EH (cell line): ENCODE results near the gene IL3RA.
"Not testable (repeated sequence)": the region's sequence is repeated elsewhere in the genome, so short reads cannot be mapped to it uniquely, and the experiment has no call there.

Experiments
- DNase-seq: peaks from one replicate; pipeline ENCODE4 v3.0.0-alpha.2; 2015; ENCODE audit warnings: low read depth

IL3RA gene

DNA sequence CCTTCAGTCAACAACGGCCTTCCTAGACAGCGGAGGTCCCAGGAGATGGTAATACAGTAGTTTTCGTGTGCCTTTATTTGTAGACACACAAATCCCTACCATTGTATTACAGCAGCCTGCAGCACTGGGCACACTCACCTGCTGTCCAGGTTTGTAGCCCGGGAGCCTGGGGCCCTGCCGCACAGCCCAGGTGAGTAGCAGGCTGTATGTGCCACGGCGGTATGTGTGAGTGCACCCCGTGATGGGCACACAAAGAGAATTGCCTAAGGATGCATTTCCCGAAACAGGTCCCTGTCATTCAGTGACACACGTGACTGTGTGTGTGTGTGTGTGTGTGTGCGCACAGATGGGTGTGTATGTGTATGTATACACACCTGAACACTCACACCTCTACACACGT lies 63.5 kb downstream of the IL3RA start:
- no peak for DNase-seq

DNA sequence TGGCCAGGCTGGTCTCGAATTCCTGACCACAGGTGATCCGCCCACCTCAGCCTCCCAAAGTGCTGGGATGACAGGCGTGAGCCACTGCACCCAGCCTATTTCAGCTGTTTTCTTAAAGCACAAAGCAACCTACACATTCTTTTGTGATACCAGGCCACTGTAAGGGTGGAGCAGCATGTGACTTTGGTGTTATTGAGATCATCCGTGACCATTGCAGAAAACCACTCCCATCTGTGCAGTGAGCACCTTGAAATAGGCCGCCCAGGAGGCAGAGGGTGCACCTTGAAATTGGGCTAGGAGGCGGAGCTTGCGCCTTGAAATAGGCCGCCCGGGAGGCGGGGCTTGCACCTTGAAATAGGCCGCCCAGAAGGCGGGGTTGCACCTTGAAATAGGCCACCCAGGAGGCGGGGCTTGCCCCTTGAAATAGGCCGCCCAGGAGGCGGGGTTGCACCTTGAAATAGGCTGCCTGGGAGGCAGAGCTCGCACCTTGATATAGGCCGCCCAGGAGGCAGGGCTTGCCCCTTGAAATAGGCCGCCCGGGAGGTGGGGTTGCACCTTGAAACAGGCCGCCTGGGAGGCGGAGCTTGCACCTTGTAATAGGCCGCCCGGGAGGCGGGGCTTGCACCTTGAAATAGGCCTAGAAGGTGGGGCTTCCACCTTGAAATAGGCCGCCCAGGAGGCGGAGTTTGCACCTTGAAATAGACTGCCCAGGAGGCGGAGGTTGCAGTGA lies 64.3 kb downstream of the IL3RA start:
- no peak for DNase-seq

DNA sequence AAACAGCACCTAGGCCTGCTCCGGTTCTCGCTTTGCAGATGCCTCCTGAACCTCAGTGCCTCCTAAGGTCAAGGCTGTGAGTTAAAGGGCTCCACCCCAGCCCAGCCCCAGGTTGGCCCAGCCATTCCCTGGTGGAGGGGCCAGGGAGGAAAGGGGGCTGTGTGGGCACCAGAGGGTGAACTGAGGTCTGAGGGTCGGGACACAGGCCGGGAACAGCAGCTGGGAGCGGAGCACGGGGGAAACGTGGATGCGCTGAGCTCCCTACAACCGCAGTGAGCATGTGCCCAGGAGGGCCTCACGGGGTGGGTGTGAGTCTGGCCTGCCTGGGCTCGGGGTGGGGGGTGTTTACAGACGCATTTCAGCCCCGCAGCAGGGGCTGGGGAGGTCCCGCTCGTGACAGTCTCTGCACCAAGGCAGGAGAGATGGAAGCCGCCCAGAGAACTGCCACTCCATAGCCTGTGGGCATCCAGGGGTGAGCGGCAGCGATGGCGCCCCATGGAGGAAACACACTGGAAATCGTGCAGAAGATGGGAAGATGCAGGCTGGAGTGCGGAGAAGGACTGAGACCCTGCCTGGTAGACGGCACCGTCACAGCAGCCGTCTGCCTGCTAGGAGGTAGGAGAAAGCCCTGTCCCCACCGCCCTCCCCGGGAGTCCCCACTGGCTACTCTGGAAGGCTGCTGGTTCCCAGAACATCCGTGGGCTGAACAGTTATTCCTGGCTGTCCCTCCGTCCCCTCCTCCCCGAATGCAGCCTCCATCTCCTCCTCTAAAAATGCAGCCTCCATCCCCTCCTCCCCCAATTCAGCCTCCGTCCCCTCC lies 65.2 kb downstream of the IL3RA start:
- DNase-seq, result no peak

DNA sequence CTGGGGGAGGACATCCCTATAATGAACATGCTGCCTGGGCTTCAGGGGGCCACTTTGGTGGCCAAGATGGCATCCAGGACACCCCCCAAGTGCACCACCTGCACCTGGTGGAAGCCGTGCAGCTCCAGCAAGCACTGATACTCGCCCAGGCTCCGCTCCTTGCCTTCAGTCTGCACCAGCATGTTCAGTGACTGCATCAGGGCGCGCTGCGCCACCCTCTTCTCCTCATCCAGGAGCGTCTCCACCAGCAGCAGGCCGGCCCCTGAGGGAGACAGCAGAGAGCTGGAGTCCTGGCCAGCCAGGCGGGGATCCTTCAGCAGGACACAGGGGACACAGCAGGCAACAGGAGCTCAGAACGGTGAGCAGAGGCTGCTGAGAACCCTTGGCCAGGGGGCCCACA lies 66.6 kb downstream of the IL3RA start:
- DNase-seq, result no peak

DNA sequence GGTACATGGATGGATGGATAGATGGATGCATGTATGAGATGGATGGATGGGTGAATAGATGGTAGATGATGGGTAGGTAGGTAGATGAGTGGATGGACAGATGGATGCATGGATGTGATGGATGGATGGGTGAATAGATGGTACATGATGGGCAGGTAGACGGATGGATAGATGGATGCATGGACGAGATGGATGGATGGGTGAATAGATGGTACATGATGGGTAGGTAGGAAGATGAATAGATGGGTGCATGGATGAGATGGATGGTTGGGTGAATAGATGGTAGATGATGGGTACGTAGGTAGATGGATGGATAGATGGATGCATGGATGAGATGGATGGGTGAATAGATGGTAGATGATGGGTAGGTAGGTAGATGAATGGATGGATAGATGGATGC lies 67.3 kb downstream of the IL3RA start:
- not testable (repeated sequence) for DNase-seq

DNA sequence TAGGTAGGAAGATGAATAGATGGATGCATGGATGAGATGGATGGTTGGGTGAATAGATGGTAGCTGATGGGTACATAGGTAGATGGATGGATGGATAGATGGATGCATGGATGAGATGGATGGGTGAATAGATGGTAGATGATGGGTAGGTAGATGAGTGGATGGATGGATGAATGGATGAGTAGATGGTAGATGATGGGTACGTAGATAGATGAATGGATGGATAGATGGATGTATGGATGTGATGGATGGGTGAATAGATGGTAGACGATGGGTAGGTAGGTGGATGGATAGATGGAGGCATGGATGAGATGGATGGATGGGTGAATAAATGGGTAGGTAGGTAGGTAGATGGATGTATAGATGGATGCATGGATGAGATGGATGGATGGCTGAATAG lies 69.2 kb downstream of the IL3RA start:
- DNase-seq, result not testable (repeated sequence)

DNA sequence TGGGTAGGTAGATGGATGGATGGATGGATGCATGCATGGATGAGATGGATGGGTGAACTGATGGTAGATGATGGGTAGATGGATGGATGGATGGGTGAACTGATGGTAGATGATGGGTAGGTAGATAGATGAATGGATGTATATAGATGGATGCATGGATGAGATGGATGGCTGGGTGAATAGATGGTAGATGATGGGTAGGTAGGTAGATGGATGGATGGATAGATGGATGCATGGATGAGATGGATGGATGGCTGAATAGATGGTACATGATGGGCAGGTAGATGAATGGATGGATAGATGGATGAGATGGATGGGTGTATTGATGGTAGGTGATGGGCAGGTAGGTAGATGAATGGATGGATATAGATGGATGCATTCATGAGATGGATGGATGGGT lies 70.5 kb downstream of the IL3RA start:
- DNase-seq, result no peak

DNA sequence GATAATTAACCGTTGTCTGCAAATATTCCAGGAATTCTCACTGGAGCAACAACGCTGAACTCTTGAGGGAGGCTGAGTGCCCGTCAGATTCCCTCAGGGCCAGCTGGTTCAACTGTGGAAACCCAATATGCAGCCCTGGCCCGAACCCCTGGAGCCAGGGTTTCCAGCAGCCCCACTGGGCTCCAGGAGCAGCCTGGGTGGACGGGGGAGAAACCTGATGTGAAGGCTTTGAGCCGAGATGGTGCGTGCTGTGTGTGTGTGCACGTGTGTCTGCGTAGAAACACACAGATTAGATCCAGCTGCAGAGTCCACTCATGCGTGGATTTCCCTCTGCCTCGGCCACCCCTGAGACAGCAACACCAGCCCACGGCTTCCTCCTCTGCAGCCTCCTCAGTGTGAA lies 74.7 kb downstream of the IL3RA start:
- DNase-seq, result no peak

DNA sequence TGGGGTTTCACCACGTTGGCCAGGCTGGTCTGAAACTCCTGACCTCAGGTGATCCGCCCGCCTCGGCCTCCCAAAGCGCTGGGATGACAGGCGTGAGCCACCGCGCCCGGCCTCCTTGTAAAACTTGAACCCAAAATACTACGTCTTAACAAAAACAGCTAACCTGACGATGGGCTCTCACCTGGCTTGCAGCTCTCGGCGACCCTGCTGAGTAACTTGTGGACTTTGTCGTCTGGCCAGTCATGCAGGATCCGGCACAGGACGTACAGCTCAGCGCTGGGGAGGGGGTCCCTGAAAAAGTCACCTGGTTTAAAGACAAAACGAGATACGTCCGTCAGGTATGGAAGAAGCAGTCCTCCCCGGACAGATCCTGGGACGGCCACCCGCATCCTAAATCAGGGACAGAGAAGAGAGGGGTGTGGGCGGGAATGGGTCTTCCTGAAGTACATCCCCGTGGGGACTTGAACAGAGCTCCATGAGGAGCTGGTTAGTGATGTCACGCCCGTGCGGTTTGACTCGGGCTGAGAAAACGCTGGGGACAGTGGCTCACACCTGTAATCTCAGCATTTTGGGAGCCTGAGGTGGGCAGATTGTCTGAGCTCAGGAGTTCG lies 76.1 kb downstream of the IL3RA start:
- DNase-seq, result no peak

DNA sequence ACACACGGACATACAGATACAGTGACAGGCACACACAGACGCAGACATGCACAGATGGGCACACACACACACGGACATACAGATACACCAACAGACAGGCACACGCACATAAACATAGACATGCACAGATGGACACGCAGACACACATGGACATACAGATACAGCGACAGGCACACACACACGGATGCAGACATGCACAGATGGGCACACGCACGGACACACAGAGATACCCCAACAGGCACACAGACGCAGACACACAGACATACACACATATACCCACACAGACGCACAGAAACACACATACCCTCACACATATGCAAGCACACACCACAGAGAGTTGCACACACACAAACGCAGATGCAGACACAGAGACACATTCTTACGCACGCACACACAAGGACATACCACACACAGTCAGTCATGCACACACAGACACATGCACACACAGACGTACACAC lies 79.8 kb downstream of the IL3RA start:
- DNase-seq, result no peak

DNA sequence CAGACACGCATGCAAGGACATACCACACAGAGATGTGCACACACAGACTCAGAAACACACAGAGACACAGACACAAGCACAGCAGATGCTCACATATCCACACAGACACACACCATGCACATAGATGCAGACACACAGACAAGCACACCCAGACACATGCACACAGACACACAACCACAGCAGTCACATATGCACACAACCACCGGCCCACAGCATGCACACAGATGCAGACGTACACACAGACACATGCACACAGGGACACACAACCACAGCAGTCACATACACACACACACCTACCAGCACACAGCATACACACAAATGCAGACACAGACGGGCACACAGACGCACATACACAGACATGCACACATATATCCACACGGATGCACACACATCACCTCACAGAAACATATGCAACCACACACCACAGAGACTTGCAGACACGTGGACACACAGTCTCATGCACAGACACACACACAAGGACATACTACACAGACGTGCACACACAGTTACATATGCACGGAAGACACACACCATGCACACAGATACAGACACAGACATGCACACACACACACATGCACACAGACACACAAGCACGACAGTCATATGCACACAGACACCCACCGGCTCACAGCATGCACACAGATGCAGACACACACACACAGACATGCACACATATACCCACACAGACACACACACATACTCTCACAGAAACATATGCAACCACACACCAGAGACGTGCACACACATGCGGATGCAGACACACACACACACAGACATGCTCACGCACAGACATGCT lies 80.6 kb downstream of the IL3RA start:
- DNase-seq, result no peak

DNA sequence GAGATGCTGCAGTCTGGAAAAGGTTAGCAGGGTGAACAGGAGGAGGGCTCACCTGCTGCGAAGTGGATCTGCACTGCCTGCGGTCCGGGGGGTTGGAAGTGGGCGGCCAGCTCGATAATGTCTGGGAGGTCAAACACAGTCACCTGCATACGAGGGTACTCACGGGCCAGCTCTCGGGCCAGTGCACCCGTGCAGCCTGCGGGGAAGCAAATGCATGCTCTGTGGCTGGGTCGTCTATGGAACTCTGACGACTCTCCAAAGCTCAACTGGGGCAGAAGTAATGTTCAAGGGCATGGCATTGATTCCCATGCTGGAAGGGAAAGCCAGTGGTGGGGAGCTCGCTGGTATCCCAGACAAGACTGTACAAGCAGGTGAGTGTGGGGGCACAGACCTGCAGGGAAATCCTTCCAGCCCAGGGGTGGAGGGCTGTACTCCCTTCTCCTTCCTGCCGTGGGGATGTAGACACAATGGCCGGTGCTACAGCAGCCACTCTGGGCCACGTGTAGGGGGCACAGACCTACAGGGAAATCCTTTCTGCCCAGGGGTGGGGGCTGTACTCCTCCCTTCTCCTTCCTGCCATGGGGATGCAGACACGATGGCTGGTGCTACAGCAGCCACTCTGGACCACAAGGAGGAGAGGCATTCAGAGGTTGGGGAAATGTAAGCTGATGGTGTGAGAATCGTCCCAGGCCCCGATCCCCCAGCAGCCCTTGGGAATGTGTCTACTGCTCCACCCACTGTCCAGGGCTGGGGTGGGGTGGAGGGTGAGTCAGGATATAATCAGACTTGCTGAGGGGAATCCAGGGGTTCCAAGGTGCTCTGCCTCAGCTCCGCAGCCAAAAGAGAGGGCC lies 81.6 kb downstream of the IL3RA start:
- DNase-seq, result no peak

DNA sequence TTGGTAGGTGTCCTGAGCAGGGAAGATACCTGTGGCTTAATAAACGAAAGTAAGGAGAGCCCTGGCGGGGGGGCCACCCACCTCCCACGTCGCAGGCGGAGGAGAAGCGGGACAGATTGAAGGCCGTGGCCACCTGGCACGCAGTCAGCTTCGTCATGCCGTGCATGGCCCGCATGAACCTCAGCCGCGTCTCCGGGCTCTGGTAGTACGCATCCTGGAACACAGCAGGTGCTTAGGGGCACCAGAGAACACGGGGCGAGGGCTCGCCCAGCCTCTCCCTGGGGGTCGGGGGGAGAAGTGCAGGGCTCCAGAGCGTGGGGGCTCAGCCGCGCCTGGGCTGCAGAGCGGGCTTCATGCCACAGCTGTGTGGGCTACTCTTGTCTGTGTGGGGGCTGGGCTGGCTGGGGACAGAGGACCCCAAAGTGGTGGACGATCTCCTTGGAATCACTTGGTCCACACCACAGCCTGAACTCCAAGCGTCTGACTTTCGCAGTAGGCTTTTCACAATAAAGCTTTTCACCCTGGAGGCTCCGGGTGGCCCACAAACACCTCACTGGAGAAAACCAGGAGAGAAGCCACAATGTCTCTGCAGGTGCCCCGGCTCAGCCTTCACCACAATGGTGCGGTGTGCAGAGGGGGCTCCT lies 82.4 kb downstream of the IL3RA start:
- no peak for DNase-seq

DNA sequence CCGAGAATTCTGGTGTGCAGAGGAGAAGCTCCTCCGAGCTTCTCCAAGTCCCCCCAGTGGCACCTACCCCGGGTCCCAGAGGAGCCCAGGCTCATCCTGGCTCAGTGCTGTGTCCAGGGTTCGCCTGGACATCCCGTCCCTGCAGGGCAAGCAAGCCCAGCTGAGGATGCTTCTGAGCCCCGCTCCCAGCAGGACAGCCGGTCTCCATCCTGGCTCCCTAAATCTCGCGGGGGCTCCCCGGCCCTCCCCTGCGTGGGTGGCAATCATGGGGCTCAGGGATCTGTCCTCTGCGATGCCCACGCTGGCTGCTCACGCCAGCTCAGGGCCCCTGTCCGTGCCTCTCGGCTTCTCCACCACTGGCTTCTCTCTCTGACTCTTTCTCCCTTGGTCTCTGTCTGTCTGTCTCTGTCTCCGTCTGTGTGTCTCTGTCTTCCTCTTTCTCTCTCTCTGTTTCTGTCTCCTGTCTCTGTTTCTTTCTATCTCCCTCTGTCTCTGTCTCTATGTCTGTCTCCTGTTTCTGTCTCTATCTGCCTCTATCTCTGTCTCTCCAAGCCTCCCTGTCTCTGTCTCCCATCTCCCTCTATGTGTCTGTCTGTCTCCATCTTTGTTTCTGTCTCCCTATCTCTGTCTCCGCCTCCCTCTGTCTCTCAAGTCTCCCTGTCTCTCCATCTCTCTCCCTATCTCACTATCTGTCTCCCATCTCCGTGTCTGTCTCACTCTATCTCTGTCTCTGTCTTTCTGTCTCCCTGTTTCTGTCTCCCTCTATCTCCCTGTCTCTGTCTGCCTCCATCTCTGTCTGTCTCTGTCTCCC lies 83.2 kb downstream of the IL3RA start:
- DNase-seq, result no peak

DNA sequence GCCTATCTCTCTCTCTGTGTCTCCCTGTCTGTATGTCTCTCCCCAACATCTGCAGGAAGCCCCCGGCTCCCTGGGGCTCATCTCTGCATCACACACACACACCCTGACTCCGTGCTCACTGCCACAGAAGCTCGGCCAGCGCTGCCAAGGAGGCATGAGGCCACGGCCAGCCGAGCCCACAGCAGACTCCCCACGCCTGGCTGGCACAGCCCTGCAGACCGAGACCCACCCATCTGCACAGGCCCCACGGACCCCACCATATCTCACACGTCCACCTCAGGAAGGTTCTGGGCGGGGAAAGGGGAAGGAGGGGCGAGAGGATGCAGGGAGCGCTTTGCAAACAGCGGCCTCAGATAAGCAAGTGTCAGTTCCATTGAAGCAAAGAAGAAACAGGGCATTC lies 83.8 kb downstream of the IL3RA start:
- DNase-seq, result no peak

DNA sequence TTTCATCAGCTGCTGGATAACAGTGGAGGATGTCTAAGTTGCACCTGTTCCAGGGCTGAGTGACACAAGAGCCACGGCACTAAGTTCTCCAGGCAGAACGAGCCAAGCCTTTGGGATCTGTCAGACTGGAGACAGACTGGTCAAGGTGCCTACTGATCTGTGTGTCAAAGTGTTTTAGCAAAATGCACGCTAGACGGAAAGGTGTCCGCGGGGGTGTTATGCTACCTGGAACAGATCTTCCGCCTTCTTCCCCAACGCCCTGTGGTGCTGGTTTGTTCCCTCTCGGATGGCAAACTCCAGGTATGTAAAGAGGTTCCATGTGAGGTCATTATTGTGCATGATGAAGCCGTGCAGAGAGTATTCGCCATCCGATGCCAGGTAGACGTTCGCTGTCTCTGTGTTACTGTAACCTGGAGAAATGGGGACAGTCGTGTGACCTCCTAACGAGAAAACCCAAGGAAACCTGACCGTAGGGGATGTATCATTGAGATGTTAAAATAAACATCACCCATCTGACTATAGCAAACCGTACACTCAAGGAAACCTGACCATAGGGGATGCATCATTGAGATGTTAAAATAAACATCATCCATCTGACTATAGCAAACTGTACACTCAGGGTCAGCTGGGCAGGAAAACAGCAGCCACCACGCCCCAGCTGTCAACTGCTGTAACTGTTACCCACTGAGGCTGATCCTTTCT lies 85.0 kb downstream of the IL3RA start:
- DNase-seq, result no peak

DNA sequence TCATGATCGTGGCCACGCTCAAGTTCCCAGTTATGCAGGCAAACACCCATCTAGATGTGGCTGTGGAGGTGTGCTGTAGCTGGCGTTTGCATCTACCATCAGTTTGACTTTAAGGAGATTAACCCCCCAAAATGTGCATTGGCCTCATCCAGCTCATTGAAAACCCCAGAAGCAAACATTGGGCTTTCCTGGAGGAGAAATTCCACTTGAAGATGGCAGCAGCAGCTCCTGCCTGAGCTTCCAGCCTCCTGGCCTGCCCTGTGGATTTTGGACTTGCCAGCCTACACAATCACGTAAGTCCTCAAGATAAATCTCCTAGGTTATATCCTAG lies 85.5 kb downstream of the IL3RA start:
- DNase-seq, result no peak

DNA sequence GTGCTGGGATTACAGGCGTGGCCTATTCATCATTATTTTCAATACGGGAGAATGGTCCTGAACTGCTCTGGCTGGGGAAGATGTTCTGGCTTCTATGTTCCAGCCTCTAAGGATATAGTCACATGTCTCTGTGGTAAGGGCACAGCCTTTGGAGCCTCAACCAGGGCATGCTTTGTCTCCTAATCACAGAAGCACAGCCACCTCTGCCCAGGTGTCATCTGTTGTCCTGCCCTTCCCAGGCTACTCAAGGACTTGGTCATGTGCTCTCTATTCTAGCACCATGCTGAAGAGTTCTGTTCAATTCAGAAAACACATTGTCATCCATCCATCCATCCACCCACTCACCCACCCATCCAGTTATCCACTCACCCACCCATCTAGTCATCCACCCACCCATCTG lies 86.6 kb downstream of the IL3RA start:
- DNase-seq, result no peak

DNA sequence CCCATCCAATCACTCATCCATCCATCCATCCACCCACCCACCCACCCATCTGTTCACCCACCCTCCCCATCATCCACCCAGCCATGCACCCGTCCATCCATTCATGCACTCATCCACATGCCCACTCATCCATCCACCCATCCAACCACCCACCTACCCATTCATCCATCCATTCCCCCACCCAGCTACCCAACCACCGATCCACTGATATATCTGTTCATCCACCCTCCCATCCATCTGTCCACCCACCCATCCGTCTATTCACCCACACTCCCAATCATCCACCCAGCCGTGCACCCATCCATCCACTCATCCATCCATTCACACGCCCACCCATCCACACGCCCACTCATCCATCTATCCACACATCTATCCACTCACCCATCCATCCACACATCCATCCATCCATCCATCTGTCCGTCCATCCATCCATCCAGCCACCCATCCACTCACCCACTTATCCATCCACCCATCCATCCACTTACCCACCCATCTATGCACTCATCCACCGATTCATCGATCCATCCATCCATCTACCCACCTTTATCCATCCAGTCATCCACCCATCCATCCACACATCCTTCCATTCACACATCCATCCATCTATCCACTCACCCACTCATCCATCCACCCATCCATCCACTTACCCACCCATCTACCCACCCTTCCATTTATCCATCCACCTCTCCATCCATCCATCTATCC lies 87.7 kb downstream of the IL3RA start:
- no peak for DNase-seq
